NCI-H748 treated with DMSO at 0.1 percent for 48 hours (cell line): ENCODE data around the gene SAMSN1.

Experiments used
- DNase-seq: peaks from one replicate; lab custom pipeline; 2025; lab: John Stamatoyannopoulos, UW

Gene SAMSN1

GRCh38 chr21:14484188-14485009 lies 61.7 kb downstream of the SAMSN1 start:
- DNase-seq = no peak

DNA sequence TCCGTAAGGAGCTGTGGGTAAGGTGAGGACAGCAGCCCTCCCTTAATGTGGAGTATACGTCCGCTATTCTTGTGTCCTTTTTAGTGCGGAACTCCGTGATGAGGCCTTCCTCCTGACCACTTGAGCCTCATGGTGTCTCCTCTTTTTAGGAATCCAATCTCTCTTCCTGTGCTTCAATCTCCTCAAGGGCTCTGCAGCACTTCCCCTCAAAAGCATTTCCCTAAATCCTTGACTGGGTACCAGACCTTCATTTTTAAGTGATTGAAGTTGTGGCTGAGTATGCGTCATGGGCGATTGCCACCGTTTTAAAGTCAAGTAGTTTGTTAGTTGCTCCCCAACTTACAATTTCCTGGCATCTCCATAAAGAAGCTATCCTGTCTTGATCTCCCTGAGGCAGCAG lies 62.8 kb downstream of the SAMSN1 start:
- no peak for DNase-seq

DNA sequence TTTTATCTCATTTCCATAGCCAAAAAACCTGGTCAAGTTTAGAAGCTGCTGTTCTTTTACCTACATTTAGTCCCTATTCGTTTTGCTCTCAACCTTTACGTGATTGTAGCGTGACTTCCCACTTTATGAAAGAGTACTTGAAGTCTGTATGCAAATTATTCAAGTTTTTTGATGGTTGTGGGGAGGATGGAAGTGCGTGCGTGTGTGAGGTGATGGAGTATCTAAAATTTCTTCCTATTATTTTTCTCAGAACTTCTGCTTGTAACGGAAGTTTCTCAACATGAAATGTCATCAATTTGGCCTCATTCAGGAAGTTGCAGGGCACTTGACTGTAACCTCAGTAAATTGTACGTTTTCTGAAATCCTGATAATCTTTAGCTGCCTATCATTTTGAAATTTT lies 64.0 kb downstream of the SAMSN1 start:
- DNase-seq = no peak

DNA sequence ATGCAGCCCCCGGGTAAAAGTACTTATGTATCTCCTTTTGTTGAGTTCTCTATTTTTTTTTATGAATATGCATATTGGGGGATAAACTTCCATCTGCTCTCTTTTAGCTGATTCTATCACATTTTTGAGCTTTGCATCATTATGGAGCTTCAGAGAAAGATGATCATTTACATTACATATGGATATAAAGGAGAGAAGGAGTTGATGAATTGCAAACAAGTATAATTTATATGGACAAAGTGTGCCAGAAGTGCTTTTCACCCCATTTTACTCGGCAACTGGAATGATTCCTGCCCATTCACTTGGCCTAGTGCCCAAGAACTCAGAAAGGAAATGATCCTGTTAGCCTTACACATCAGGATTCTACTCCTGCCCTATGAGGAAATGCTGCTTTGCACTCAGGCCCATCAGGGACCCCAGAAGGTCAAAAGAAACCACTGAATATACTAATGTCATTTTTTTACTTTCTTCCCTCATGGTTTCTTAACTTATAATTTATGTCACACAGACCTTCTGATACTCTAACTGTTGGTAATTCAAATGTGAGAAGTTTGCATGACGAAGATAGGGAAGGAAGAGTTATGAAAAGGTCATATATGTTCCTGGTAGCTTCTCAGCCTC lies 65.6 kb downstream of the SAMSN1 start:
- no peak for DNase-seq

DNA sequence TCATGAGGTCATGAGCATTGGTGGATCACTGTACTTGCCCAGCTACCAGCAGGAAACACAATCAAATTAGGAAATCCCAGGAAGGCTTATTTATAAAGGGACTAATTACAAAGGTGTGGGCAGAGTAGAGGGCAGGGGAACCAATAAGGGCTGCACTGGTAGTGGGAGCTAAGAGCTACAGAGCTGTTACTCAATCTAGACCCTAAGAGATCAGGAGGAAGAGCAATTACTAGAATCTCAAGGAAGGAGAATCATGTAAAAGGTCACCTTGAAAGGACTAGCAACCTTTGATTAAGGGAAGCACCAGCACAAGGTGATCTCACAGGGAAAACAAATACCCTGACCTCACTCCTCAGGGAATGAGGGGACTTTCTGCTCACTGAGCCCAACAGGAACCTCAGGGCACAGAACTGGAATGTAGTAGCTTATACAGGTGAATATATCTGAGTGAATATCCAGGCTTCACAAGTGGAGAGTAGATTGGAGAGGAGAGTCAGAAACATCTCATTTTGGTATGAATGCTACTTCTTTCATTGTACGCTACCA lies 66.8 kb downstream of the SAMSN1 start:
- DNase-seq = no peak

DNA sequence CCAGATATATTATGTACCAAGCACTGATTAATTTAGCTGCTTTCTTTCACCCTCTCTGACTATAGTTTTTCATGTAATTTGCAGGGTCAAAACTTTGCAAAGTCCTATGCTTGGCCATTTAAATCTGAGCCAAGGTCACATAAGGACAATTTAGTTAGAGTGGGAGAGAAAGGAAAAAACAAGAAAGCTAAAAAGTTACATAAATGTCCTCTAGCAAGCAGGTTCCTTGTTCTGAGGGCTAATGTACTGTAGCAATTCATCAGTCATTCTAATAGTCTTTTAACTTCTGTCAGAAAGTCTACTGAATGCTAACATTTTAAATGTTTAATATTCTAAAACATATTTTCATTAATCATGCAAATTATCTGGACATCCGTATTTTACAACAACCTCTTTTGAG lies 68.3 kb downstream of the SAMSN1 start:
- DNase-seq = no peak

DNA sequence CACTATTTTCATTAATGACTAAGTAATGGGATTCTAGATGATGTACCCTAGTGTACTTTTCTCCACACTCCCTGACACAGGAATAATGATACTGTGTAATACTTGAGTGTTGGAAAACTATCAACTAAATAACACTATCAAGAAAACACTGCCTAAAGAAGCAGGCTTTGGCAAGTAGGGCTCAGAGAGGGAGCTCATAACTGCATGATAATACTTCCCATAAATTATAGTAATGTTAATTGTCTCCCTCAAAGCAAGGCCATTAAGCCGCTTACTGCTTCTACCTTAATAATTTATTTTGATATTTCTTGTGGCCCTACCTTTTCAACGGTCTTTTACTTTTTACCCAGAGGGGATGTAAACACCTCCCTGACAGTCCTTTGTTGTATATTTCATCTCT lies 69.0 kb downstream of the SAMSN1 start:
- no peak for DNase-seq

GRCh38 chr21:14474995-14475394 lies 71.1 kb downstream of the SAMSN1 start:
- no peak for DNase-seq

DNA sequence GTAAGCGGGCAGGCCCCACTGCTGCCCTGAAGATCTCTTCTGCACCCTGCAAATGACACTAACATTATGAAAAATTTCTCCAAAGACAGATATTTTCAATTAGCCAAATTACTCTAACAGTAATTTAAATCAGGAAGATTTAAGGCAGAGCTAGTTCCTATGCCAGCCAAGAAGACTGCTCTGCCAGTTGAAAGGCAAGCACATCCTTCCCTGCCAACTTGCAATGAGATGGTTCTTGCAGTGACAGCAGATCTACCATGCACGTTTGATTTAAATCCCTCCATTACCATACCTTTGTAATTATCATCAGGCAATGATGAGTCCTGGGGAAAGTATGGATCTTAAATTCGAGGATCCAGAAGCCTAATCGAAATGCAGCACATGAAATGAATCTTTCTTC lies 76.5 kb downstream of the SAMSN1 start:
- no peak for DNase-seq

DNA sequence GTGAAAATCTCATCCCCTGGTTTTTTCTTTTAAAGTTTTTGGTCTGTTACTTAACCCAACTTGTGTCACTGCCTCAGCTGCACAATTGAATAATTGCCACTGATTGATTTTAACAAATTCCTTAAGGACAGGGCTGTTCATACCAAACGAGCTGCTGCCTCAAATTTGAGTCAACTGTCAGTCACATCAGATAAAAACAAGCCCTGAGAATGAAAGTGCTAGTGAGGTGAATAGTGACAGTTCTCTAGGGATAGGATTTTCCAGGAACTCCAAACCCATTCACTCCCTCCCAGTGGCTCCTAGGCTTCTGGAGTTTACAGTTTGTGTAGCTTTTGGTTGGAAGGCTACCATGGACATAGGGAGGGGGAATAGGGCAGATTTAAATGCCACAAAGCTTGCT lies 79.4 kb downstream of the SAMSN1 start:
- no peak for DNase-seq

DNA sequence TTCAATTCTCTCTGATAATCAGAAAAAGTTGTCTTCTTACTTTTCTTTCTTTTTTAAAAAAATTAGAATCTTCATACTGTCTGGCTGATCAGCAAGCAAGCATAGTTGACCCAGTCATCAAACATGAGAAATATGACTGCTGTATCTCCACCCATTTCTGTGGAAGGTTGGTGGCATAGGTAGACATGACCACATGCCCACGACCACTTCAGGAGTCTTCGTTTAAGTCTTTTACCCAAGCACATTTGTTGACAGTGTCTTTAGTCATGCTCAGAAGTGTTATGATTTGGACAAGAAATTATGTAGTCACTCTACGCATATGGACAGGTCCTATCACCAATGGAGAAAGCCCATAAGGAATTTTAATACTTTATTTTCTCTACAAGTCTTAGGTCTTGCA lies 88.4 kb downstream of the SAMSN1 start:
- no peak for DNase-seq

GRCh38 chr21:14456911-14457310 lies 89.2 kb downstream of the SAMSN1 start:
- DNase-seq = no peak

GRCh38 chr21:14454016-14455009 lies 91.8 kb downstream of the SAMSN1 start:
- DNase-seq = no peak

GRCh38 chr21:14453339-14454015 lies 92.6 kb downstream of the SAMSN1 start:
- DNase-seq = no peak

GRCh38 chr21:14452727-14453241 lies 93.3 kb downstream of the SAMSN1 start:
- DNase-seq = no peak

DNA sequence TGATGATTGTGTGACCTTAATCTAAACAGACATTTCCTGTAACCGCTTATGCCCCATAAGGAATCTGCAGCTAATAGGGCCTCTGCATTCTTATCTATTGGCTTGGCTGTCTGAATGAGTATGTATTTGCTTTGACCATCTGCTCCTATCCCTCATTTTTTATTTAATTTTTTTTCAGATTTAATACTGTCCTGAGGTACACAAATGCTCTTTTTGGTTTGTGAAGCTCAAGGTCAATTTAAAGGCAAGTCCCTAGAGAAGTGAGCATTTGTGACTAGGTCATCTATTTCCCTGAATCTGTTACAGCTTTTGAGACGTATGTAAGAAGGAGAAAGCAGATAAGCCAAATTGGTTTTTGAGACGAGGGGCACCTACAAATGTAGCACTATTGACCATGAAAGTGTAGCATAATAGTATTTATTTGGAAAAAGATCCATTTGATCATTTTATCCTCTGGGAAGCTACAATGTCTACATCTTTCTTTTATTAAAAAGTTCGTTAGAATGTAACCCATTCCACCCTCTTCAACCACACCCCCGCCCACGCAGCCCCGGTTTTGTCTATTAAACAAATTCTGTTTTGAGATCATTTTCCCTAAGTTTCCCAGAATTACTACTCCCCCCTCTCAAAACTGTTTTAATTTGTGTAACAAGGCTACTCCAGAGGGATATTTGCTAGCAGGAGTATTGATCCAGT lies 93.9 kb downstream of the SAMSN1 start:
- no peak for DNase-seq

DNA sequence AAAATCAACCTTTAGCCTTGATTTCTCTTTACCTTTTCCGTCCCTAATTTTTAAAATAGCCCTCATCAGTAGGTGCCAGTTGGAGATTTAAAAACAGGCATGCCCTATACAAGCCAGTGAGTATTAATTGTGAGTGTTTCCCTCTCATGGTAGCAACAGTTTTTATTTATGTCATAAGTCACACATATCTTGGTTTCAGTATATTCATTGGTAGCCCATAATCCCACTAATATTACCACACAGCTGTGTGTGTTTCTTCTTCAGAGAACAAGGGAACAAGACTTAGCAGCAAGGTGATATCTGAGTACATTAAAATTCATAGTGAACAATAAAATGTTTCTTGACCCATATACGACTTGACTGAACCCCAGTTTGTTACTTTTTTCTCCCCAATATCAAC lies 94.6 kb downstream of the SAMSN1 start:
- no peak for DNase-seq

- no peak for DNase-seq
Observed at GRCh38 chr21:14448784-14449183, 97.3 kb downstream of the SAMSN1 start.

- DNase-seq = no peak
Observed at GRCh38 chr21:14438211-14438610, 107.9 kb downstream of the SAMSN1 start.

DNA sequence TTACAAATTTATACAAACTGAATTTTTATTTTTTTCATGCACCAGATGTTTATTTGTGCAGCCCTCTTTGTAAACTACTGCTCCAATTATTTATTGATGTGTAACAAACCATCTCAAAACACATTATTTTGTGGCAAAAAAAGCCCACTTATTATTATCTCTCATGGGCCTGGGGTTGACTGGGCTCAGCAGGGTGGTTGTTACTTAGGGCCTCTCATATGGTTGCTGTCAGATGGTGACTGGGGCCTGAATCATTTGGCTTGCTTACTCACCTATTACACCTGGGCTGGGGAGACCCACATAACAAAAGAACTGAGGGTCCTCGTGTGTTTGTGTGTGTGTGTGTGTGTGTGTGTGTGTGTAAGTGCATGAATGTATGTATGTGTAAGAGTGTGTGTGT lies 110.7 kb downstream of the SAMSN1 start:
- no peak for DNase-seq
